ENCODE measurements around the gene CREB5.

DNA sequence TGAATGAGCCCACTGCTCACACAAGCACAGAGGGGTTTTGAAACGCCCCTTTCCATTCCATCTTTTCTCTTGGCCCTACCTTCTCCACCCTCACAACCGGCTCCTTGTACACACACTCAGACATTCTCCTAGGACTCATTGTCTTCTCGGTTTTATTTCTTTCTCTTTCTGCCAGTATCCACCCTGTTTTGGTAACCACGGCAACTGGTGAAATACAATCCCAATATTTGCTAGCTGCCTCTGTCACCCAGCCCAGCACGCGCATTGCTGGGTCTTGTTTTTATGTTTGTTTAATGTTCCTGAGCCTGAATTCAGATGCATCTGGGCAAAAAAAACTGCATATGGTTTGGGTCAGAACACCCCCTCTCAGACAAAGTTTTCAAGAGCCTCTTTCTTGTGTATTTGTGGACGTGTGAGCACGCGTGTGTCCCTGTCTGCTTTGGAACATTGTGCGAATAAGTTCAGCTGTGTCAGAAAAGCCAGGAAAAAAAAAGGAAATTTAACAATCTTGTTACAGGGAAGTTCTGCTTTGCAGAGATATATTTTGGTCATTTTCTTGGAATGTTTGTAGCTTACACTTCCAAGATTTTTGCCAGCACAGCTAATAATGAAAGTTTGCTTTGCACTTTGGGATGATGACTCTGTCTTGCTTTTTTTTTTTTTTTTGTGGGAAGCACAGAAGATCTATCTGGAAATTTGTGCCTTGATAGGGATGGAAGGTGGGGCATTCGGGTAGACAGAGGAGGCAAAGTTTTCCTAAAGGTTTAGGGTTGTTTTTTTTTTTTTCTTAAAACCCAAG is 320.0 kb downstream of the CREB5 start:
- no peak for TF ChIP-seq GTF2I (CRISPR knock-in tag; conservative IDR thresholded peaks at IDR 0.05)
- no peak for TF ChIP-seq ZNF121 (CRISPR knock-in tag; IDR thresholded peaks at IDR 0.05)
- TF ChIP-seq CREB1 (CRISPR knock-in tag; IDR thresholded peaks at IDR 0.05): no peak
